ENCODE measurements around the gene KCNE4.

KCNE4 gene

GRCh38 chr2:223051693-223052289 is at the start of gene KCNE4:
KCNE4 (plus strand) TSS chr2:223052190; CDS start chr2:223052831, 641 bp downstream.
- no peak for DNase-seq

- DNase-seq = no peak
Measured at GRCh38 chr2:223003191-223003590, 48.8 kb upstream of the KCNE4 start.

- no peak for DNase-seq
Measured at GRCh38 chr2:223005496-223005895, 46.5 kb upstream of the KCNE4 start.

GRCh38 chr2:223007531-223007930 is 44.5 kb upstream of the KCNE4 start:
- DNase-seq = no peak

GRCh38 chr2:223008162-223008561 is 43.8 kb upstream of the KCNE4 start:
- DNase-seq = no peak

GRCh38 chr2:223008956-223009355 is 43.0 kb upstream of the KCNE4 start:
- DNase-seq = no peak

- no peak for DNase-seq
Measured at GRCh38 chr2:223010641-223011040, 41.3 kb upstream of the KCNE4 start.

GRCh38 chr2:223012291-223012690 is 39.7 kb upstream of the KCNE4 start:
- no peak for DNase-seq

- DNase-seq = no peak
Measured at GRCh38 chr2:223019390-223019930, 32.5 kb upstream of the KCNE4 start.

GRCh38 chr2:223019987-223020717 is 31.8 kb upstream of the KCNE4 start:
- DNase-seq = no peak

GRCh38 chr2:223020971-223021675 is 30.9 kb upstream of the KCNE4 start:
- no peak for DNase-seq

GRCh38 chr2:223026357-223027110 is 25.5 kb upstream of the KCNE4 start:
- no peak for DNase-seq

- DNase-seq = no peak
Measured at GRCh38 chr2:223027442-223027841, 24.5 kb upstream of the KCNE4 start.

- no peak for DNase-seq
Measured at GRCh38 chr2:223029287-223029686, 22.7 kb upstream of the KCNE4 start.

- no peak for DNase-seq
Measured at GRCh38 chr2:223032187-223033142, 19.5 kb upstream of the KCNE4 start.

GRCh38 chr2:223034221-223034975 is 17.6 kb upstream of the KCNE4 start:
- DNase-seq = no peak

- no peak for DNase-seq
Measured at GRCh38 chr2:223036790-223037444, 15.1 kb upstream of the KCNE4 start.

- DNase-seq = no peak
Measured at GRCh38 chr2:223037445-223037800, 14.6 kb upstream of the KCNE4 start.

GRCh38 chr2:223039618-223040017 is 12.4 kb upstream of the KCNE4 start:
- DNase-seq = no peak

- DNase-seq = no peak
Measured at GRCh38 chr2:223040527-223040926, 11.5 kb upstream of the KCNE4 start.

All from activated naive CD4-positive, alpha-beta T cell (primary cell).